ENCODE measurements around the gene ZNF710.

ZNF710 gene

GRCh38 chr15:89998141-89998661 lies 2.9 kb upstream of the ZNF710 start:
- DNase-seq = no peak

DNA sequence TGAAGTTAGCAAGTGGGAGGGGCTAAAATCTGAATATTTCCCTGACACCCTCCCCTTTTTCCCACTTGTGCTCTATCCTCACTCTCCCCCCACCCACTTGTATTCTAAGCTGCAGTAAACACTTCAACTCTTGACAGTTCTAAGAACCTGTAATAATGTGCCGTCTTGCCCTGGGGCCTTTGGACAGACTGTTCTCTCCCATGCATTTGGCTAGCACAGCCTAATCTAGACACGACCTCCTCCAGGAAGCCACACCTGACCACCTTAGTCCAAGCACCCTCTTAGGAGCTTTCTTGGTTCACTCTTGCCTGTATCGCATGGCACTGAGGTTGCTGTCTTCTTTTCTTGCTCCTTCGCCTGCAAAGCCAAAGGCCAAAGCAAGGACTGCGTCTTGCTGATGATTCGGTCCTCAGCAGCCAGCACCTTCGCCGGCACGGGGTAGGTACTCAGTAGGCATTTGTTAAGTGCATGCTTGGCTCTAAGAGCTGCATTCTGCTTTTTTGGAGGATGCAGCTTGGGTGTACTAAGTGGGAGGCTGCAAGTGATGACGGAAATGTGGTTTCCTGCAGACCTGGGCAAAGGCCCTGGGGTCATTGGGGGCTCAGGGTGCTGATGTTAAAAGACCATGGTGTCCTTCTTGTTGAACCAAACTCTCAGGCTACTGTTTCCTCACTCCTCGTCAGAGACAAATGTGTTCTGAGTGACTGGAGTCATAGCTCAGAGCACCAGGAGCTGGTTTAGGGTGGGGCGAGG lies 2.0 kb upstream of the ZNF710 start:
- DNase-seq = no peak

- DNase-seq = peak; percentile 55
Measured at GRCh38 chr15:89999676-90000185, 1.4 kb upstream of the ZNF710 start.

DNA sequence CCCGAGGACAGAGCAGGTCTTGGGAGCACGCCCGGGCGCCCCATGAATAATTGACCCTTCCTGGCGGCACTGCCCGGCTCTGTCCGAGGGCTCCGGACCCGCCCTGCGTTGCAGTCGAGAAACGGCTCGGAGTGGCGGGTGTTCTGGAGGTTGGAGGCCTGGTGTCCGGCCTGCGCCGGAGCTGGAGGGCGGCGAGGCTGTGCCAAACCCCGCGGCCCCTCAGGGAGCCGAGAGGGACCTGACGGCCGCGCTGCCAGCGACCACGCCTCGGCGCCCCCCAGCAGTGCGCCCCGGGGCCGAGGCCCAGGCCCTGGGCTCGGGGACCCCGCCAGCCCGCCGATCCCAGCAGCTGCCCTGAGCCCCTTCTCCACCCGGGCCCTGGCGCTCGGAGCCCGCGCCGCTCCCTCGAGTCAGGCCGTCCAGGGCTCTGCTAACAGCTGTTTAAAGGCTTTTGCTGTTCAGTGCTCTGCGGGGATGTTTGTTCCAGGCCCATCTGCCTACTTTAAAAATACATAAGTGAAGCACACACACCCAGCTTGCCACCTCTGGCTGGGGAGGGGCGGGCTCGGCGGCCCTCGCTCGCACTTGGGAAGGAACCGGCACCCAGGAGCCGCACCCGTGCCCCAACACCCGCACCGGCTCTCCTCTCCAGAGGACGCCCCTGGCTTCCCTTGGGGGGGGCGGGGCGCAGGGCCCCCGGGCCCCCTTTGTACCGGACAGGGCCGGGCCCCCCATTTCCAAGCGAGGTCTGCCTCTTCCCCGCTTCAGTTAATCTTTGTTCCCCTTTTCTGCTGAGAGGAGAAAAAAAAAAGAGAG lies 730 bp upstream of the ZNF710 start:
- peak; percentile 54 for DNase-seq

GRCh38 chr15:90001683-90002427 lies 731 bp downstream of the ZNF710 start:
- DNase-seq = peak; percentile 80

GRCh38 chr15:90002428-90002844 lies 1.3 kb downstream of the ZNF710 start:
- peak; percentile 54 for DNase-seq

DNA sequence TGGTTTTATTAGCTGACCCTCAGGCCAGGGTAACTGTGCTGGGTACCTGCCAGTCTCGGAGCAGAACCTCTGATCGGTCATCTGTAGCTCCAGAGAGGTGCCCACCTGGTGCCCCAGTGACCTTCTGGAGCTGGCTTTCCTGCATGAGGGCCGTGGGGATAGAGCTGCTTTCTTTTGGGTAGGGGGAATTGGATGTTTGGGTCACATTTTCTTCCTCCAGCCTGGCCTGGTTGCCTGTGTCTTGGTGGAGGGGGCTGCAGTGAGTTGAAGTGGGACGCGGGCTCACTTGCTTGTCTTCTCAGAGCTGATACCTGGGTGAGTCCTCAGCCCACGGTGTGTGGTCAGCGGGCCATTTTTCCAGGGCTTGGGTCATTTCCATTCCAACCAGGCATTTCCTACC lies 2.6 kb downstream of the ZNF710 start:
- no peak for DNase-seq

DNA sequence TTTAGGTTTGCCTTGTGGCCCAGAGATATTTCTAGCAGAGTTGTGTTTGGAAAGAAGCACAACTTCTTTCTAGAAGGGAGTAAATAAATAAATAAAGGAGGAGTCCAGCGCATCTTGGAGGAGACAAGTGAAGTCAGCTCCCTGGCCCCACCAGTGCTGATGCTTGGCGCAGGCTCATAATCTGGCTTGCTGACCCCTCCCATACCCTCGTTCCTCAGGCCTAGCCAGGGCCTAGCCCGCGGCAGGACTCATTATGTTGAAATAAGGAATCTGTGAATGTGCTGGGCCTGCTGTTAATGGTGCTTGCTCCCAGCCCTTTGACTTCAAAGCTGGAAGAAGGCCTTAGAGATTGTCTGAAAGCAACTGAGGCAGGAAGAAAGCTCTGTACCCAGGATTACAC lies 3.1 kb downstream of the ZNF710 start:
- DNase-seq = no peak

DNA sequence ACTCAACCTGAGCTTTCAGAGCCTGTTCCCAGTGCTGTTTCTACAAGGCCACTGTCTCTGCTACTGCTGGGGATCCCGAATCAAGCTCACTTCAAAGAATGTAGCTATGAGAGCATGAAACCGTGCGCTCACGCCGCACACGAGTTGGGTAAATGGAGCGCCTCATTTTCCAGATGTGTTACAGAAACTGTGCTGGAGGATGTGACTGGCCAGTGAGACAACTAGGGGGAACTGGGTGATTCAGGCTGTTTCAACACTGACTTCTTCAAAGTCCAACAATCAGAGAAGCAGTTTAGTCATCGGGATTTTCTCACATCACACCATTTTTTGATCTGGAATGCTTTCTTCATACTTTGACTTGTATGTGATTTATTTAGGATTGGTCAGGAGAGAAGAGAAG lies 3.5 kb downstream of the ZNF710 start:
- no peak for DNase-seq

DNA sequence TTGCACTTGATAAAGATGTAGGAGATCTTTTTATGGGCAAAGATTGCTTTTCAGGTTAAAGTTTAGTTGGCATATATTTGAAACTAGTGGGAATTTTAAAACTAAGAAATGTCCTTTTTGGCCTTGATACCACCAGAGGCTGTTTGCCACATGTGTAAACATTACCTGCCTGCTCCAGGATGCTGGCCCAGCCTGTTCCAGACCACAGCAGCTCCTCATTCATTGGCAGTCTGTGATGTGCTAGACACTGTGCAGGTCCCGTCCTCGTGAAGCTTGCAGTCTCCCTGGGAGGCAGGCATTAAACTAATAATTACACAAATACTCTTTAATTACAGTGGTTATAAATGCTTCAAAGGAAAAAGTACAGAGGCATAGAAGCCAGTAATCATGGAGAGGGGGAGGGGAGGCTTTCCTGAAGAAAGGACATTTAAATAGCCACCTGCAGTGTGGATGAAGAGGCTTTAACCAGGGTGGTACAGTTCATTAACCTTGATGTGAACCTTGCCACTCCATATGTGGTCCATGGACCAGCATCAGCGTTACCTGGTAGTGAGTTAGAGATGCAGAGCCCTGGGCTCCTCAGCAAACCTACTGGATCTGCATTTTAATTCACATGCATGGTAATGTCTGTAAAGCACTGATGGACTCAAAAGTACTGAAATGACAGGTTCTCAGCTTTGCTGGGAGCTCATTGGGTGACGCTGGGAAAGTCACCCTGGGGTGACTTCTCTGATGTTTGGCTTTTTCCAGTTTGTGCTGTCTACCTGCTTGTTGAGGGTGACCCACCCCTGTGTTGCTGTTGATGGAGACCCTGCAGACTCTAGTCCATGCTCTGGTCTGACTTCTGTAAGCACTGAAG lies 5.3 kb downstream of the ZNF710 start:
- DNase-seq = no peak

GRCh38 chr15:90007076-90007460 lies 5.9 kb downstream of the ZNF710 start:
- DNase-seq = no peak

DNA sequence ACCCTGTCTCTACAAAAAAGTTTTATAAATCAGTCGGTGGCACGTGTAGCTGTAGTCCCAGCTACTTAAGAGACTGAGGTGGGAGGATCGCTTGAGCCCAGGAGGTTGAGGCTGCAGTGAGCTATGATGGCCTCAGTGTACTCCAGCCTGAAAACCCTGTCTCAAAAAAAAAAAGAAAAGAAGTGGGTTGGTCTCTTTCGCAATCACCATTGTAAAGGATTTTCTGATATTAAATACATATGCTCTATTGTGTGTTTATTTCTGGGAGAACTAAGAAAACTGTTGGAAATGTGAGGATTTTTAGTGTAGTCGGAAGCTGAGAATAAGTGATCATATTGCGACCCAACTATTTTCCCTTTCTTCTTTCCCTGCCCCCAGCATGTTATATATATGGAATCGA lies 7.5 kb downstream of the ZNF710 start:
- DNase-seq = no peak

DNA sequence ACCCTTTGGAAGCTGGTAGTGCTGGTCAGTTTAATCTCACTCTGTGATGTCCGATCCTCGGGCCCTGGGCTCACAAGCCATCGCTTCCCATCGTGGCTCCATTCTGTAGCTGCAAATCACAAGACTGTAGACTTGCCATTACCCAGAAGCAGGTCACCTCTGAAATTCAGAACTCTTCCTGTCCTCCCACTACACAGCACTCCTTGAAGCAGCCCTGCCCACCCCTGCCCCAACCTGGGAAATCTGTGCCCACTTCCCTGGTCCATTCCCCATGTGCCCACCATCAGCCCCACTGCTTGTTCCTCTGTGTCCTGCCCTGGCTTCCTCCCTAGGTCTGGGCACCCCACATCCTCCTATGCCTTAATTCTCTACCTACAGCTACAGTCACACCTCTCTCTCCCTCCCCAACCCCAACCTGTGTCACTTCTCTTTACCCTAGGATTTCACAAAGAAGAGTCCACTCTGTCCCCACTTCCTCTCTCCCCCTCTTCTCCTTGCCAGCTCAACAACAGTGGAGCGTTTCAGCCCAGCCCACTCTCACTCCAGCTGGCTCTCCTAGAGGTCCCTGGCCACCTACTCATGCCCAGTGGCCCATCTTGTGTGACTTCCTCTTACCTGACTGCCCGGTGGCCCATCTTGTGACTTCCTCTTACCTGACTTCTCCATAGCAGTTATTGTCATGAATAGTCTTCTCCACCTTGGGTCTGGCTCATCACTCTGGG lies 8.3 kb downstream of the ZNF710 start:
- no peak for DNase-seq

DNA sequence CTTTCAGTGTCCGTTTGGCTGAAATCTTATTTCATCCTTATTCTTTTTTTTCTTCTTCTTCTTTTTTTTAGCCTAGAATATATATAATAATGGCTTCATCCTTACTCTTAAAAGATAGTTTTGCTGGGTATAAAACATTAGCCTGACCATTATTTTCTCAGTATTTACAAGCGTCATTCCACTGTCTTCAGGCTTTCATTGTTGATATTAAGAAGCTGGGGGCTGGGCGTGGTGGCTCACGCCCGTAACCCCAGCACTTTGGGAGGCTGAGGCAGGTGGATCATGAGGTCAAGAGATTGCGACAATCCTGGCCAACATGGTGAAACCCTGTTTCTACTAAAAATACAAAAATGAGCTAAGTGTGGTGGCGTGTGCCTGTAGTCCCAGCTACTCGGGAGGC lies 10.6 kb downstream of the ZNF710 start:
- DNase-seq = no peak

DNA sequence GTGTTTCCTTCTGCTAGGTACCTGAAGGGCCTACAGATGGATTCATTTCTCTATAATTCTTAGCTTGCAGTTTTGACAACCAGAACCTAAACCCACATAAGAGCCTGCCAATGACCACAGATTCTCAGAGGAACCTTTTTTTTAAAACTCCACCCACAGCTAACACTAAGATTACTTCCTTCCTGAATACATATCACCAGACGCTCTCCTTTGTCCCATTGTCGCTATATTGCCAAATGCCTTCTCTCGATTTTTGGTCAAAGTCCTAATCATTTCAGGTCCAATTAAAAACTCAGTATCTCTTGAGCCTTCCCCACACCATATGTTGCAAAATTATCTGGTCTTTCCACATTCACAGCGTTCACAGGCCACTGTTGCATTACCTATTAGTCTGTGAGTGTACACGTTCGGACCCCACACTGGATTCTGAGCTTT lies 12.4 kb downstream of the ZNF710 start:
- no peak for DNase-seq

DNA sequence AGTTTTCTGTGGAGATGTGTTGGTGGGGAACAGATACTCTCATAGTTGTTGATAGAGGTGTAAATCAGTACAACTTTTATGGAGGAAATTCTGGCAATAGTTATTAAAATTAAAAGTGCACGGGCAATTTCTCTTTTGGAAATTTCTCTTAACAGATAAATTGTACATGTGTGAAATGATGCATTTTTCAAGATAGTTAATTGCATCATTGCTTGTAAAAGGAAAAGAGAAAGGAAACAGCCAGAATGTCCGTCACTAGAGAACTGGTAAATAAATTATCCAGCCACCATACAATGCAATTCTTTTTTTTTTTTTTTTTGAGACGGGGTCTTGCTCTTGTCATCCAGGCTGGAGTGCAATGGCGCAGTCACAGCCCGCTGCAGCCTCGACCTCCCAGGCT lies 14.2 kb downstream of the ZNF710 start:
- DNase-seq = no peak

DNA sequence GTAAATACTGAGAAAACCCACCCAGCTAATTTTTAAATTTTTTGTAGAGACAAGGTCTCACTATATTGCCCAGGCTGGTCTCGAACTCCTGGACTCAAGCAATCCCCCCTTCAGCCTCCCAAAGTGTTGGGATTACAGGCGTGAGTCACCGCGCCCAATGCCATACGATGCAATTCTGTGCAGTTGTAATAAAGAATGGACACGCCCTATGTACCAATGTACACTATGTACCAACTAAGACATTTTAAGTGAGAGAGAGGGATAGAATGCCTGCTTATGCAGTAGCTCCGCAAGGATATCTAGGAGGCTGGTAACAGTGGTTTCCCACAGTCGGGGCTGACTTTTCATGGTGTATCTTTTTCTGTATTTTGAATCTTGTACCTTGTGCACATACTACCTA lies 14.6 kb downstream of the ZNF710 start:
- no peak for DNase-seq

- DNase-seq = no peak
Measured at GRCh38 chr15:90016721-90017120, 15.6 kb downstream of the ZNF710 start.

DNA sequence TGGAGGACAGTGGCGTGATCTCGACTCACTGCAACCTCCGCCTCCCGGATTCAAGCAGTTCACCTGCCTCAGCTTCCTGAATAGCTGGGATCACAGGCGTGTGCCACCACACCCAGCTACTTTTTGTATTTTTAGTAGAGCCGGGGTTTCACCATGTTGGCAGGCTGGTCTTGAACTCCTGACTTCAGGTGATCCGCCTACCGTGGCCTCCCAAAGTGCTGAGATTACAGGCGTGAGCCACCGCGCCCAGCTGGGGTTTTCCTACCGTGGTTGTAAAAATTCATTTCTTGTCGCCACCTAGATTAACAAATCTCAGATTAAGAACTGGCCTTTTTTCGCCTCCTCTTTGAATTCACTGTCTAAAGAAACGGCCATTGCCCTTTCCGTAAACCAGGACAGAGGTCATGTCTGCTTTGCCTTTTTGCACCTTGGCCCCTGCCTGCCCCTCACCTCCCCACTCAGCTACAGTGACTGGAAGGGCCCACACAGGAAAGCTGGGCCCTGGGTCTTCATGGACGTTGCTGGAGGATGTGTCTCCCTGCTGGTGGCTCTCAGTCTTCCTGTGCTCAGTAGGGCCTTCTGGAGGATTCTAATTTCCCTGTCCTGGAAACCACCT lies 17.2 kb downstream of the ZNF710 start:
- DNase-seq = no peak

DNA sequence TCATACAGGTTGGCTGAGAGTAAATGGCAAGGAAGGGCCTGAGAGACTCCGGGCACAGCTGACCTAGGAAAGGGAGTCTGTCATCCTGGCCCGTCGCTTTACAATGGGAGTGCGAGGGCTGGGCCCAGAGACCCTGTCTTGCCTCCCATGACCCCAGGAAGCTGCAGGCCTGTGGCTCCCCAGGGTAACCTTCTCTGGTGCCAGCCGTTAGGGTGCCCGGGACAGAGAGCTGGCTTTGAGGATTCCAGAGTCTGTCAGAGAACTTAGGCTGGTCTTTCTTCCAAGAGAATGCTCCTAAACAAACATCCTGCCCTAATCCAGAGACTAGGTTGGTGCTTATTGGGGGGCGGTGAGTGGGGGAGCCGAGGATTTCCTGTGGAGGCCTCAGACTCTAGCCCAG lies 18.5 kb downstream of the ZNF710 start:
- DNase-seq = peak; percentile 42

Measured in left hindlimb (tissue), 1 donor.